Smooth muscle cell (in vitro differentiated cells): ENCODE results near the gene IQGAP2. TPM values are rescaled to one million over a fixed set of nuclear protein-coding genes. Genes with fewer than 3 reads are reported as not detected.

Experiments used
- DNase-seq: peaks from one replicate; lab custom pipeline; 2025; ENCODE audit not compliant: unreplicated experiment; lab: John Stamatoyannopoulos, UW
- H2AFZ ChIP-seq: fragments of 200-600 bp; sonication (generic); 2 replicates; pipeline ENCODE4 v1.6.0; 2016; ENCODE audit warnings: antibody characterized with exemption, low read depth, mild to moderate bottlenecking
- H3F3A ChIP-seq: fragments of 200-600 bp; sonication (generic); 2 replicates; pipeline ENCODE4 v1.6.0; 2017; ENCODE audit warnings: antibody characterized with exemption, low read depth
- H3K27ac ChIP-seq: fragments of 200-600 bp; sonication (generic); 2 replicates; pipeline ENCODE4 v1.5.1; 2016; ENCODE audit warnings: low read depth, mild to moderate bottlenecking
- H3K27me3 ChIP-seq: fragments of 200-600 bp; sonication (generic); 2 replicates; pipeline ENCODE4 v1.6.1; 2016; ENCODE audit warnings: low read depth, mild to moderate bottlenecking
- H3K36me3 ChIP-seq: fragments of 200-600 bp; sonication (generic); 2 replicates; pipeline ENCODE4 v1.5.1; 2016; ENCODE audit warnings: low read depth
- H3K4me1 ChIP-seq: fragments of 200-600 bp; sonication (generic); 2 replicates; pipeline ENCODE4 v1.5.1; 2016; ENCODE audit warnings: low read depth
- H3K4me2 ChIP-seq: fragments of 200-600 bp; sonication (generic); 2 replicates; pipeline ENCODE4 v1.6.0; 2016; ENCODE audit warnings: mild to moderate bottlenecking
- H3K4me3 ChIP-seq: fragments of 200-600 bp; sonication (generic); 2 replicates; pipeline ENCODE4 v1.5.1; 2016; ENCODE audit warnings: mild to moderate bottlenecking
- H3K79me2 ChIP-seq: fragments of 200-600 bp; sonication (generic); 2 replicates; pipeline ENCODE4 v1.6.0; 2016; ENCODE audit warnings: low read depth, mild to moderate bottlenecking
- H3K9ac ChIP-seq: fragments of 200-600 bp; sonication (generic); 2 replicates; pipeline ENCODE4 v1.6.0; 2016; ENCODE audit warnings: low read depth
- H3K9me3 ChIP-seq: fragments of 200-600 bp; sonication (generic); replicated peaks from 2 replicates; pipeline ENCODE4 v1.5.1; 2016; ENCODE audit warnings: low read depth
- H4K20me1 ChIP-seq: fragments of 200-600 bp; sonication (generic); 2 replicates; pipeline ENCODE4 v1.6.0; 2016; ENCODE audit warnings: low read depth
- CTCF ChIP-seq: fragments of 200-600 bp; sonication (generic); IDR thresholded peaks from 2 replicates; pipeline ENCODE4 v1.5.1; 2017; ENCODE audit warnings: borderline replicate concordance, mild to moderate bottlenecking, antibody characterized with exemption; ENCODE audit not compliant: insufficient read depth, poor library complexity, severe bottlenecking
- WGBS: methylation state at CpG from one replicate; pipeline ENCODE4 v1.1.7; 2016; ENCODE audit warnings: low lambda C conversion rate; 5-methylcytosine and 5-hydroxymethylcytosine counted together
- polyA plus RNA-seq: library from polyadenylated mRNA; unstranded; fragments of >200 nt; fragmentation: Nextera tagmentation; extraction: Ambion mirVana; gene quantifications from 2 replicates; pipeline ENCODE4 v1.2.1, GENCODE V29; 2016
- total RNA-seq: library from RNA; depleted of rRNA; stranded (reverse); fragments of >200 nt; gene quantifications from 2 replicates; pipeline ENCODE4 v1.2.3, GENCODE V29; 2014

The IQGAP2 gene
- total and polyA plus RNA-seq, 2 experiments from 2014 or later: 7.3 to 16.6 TPM

- 90% methylated on average over 4 of the region's 4 CpGs for WGBS
- H4K20me1 ChIP-seq: no peaks in the 10 kb centered on the region
- TF ChIP-seq CTCF: no peak
- H3K9me3 ChIP-seq: no peaks in the 10 kb centered on the region
- H2AFZ ChIP-seq: no peak overlapping the region
- no peaks in the 10 kb centered on the region for H3K36me3 ChIP-seq
- no peak overlapping the region for H3K9ac ChIP-seq
- no peak overlapping the region for H3K4me3 ChIP-seq
- H3K4me2 ChIP-seq: no peak overlapping the region
- DNase-seq: no peak
- H3K27me3 ChIP-seq: no peaks in the 10 kb centered on the region
- no peak overlapping the region for H3K27ac ChIP-seq
- no peaks in the 10 kb centered on the region for H3K79me2 ChIP-seq
- H3F3A ChIP-seq: no peaks in the 10 kb centered on the region
- no peaks in the 10 kb centered on the region for H3K4me1 ChIP-seq
Observed at GRCh38 chr5:76556511-76557221, 153.6 kb downstream of the IQGAP2 start.

GRCh38 chr5:76560952-76561891, 158.1 kb downstream of the IQGAP2 start:
- Histone ChIP-seq H3K4me2 (no peak overlapping the region), H3K4me1 (no peaks in the 10 kb centered on the region), H3K27me3 (no peaks in the 10 kb centered on the region), H3K9me3 (no peaks in the 10 kb centered on the region), H3K36me3 (no peaks in the 10 kb centered on the region), H3K27ac (no peak overlapping the region), H3F3A (no peaks in the 10 kb centered on the region), H3K79me2 (no peaks in the 10 kb centered on the region), H4K20me1 (no peaks in the 10 kb centered on the region), H3K9ac (no peak overlapping the region), H2AFZ (no peak overlapping the region), H3K4me3 (no peak overlapping the region)
- TF ChIP-seq CTCF: no peak
- no peak for DNase-seq
- 86% methylated on average over 5 of the region's 5 CpGs for WGBS

GRCh38 chr5:76561959-76562358, 158.9 kb downstream of the IQGAP2 start:
- TF ChIP-seq CTCF: no peak
- no peak for DNase-seq
- Histone ChIP-seq H3K27me3 (no peaks in the 10 kb centered on the region), H3K4me1 (no peaks in the 10 kb centered on the region), H3K9me3 (no peaks in the 10 kb centered on the region), H3K9ac (no peak overlapping the region), H3K79me2 (no peaks in the 10 kb centered on the region), H3K36me3 (no peaks in the 10 kb centered on the region), H3K4me3 (no peak overlapping the region), H3K27ac (no peak overlapping the region), H3F3A (no peaks in the 10 kb centered on the region), H2AFZ (no peak overlapping the region), H3K4me2 (no peak overlapping the region), H4K20me1 (no peaks in the 10 kb centered on the region)
- 95% methylated on average over 6 of the region's 6 CpGs for WGBS
